IMR-90 (cell line): Measurements from ENCODE around the gene DALRD3. TPM values are rescaled to one million over a fixed set of nuclear protein-coding genes. Genes with fewer than 3 reads are reported as not detected.

Experiments used
- ATAC-seq: fragments of 200-7000 bp; cut with Tn5 transposase; 2 replicates; pipeline ENCODE4 v1.9.1; 2020; ENCODE audit warnings: low read depth, mild to moderate bottlenecking, moderate library complexity
- BruUV-seq: library from RNA; stranded (reverse); fragments of 400-500 nt; replicated peaks from 2 replicates; lab custom pipeline; 2021; lab: Mats Ljungman, UMichigan
- CTCF ChIA-PET: fragments of 300-600 bp; formaldehyde crosslinking; extraction: SDS; loops from one replicate; lab custom pipeline; 2021; ENCODE audit warnings: antibody characterized with exemption; lab: Yijun Ruan, JAX
- POLR2A ChIA-PET: fragments of 300-600 bp; sonication (Branson Sonifier 250); formaldehyde crosslinking; loops from one replicate; lab custom pipeline; 2022; ENCODE audit warnings: antibody characterized with exemption; ENCODE audit not compliant: unreplicated experiment; lab: Charles Lee
- DNase-seq: peaks from one replicate; pipeline ENCODE4 v3.0.0; 2013
- H2AFZ ChIP-seq: replicated peaks from 2 replicates; pipeline ENCODE3; 2013; ENCODE audit warnings: low read length, mild to moderate bottlenecking; ENCODE audit not compliant: poor library complexity
- H2AK5ac ChIP-seq: 2 replicates; pipeline ENCODE4 v1.6.1; 2013; ENCODE audit warnings: low read depth, low read length, inconsistent platforms
- H2AK9ac ChIP-seq: replicated peaks from 2 replicates; pipeline ENCODE3; 2013; ENCODE audit warnings: mild to moderate bottlenecking, low read depth, low read length, moderate library complexity; ENCODE audit not compliant: poor library complexity
- H2BK120ac ChIP-seq: 2 replicates; pipeline ENCODE4 v1.6.1; 2013; ENCODE audit warnings: low read depth, low read length, inconsistent platforms
- H2BK15ac ChIP-seq: 3 replicates; pipeline ENCODE4 v1.6.1; 2013; ENCODE audit warnings: low read depth, low read length, inconsistent platforms
- H2BK20ac ChIP-seq: 2 replicates; pipeline ENCODE4 v1.6.1; 2013; ENCODE audit warnings: low read depth, mild to moderate bottlenecking, inconsistent platforms, low read length, moderate library complexity
- H2BK5ac ChIP-seq: 2 replicates; pipeline ENCODE4 v1.6.1; 2013; ENCODE audit warnings: mild to moderate bottlenecking, low read depth, low read length, inconsistent platforms; ENCODE audit not compliant: poor library complexity, severe bottlenecking
- H3K14ac ChIP-seq: replicated peaks from 2 replicates; pipeline ENCODE4 v1.6.1; 2013; ENCODE audit warnings: low read depth, low read length, inconsistent platforms
- H3K18ac ChIP-seq: 2 replicates; pipeline ENCODE4 v1.6.1; 2013; ENCODE audit warnings: low read depth, low read length, control low read depth
- H3K23ac ChIP-seq: 2 replicates; pipeline ENCODE4 v1.6.1; 2013; ENCODE audit warnings: low read depth, low read length, inconsistent platforms
- H3K27ac ChIP-seq: 2 replicates; pipeline ENCODE4 v1.5.1; 2013; ENCODE audit warnings: mild to moderate bottlenecking, control low read depth, low read length; ENCODE audit not compliant: insufficient read depth
- H3K27me3 ChIP-seq: 2 replicates; pipeline ENCODE4 v1.6.1; 2013; ENCODE audit warnings: low read length; ENCODE audit not compliant: control insufficient read depth, insufficient read depth
- H3K36me3 ChIP-seq: 2 replicates; pipeline ENCODE4 v1.6.1; 2013; ENCODE audit warnings: low read length, mixed read lengths; ENCODE audit not compliant: control insufficient read depth, insufficient read depth
- H3K4ac ChIP-seq: 2 replicates; pipeline ENCODE4 v1.6.1; 2013; ENCODE audit warnings: low read depth, low read length, inconsistent platforms
- H3K4me1 ChIP-seq: 2 replicates; pipeline ENCODE4 v1.6.1; 2013; ENCODE audit warnings: low read length, mixed read lengths; ENCODE audit not compliant: control insufficient read depth, insufficient read depth
- H3K4me2 ChIP-seq: 2 replicates; pipeline ENCODE4 v1.6.1; 2013; ENCODE audit warnings: low read depth, mild to moderate bottlenecking, control low read depth, low read length, moderate library complexity
- H3K4me3 ChIP-seq: 2 replicates; pipeline ENCODE4 v1.5.1; 2013; ENCODE audit warnings: low read depth, mild to moderate bottlenecking, control low read depth, low read length, moderate library complexity; ENCODE audit not compliant: insufficient read depth
- H3K56ac ChIP-seq: 2 replicates; pipeline ENCODE4 v1.6.1; 2013; ENCODE audit warnings: low read length, inconsistent platforms; ENCODE audit not compliant: insufficient read depth; ENCODE audit errors: extremely low read depth
- H3K79me1 ChIP-seq, 2 experiments: 2 replicates each; pipeline ENCODE4 v1.6.1; 2013; ENCODE audit warnings: low read length in 2 of 2, inconsistent platforms in 1 of 2, low read depth in 1 of 2
- H3K9ac ChIP-seq: 2 replicates; pipeline ENCODE4 v1.6.1; 2013; ENCODE audit warnings: low read depth, low read length, control low read depth
- H3K9me1 ChIP-seq: 2 replicates; pipeline ENCODE4 v1.6.1; 2013; ENCODE audit warnings: low read length, inconsistent platforms; ENCODE audit not compliant: insufficient read depth
- H3K9me3 ChIP-seq: 2 replicates; pipeline ENCODE4 v1.6.1; 2013; ENCODE audit warnings: low read length; ENCODE audit not compliant: control insufficient read depth, insufficient read depth
- H4K20me1 ChIP-seq: 2 replicates; pipeline ENCODE4 v1.6.1; 2013; ENCODE audit warnings: low read length, inconsistent platforms; ENCODE audit not compliant: insufficient read depth
- H4K5ac ChIP-seq: 2 replicates; pipeline ENCODE4 v1.6.1; 2013; ENCODE audit warnings: mild to moderate bottlenecking, low read depth, low read length, control low read depth
- H4K8ac ChIP-seq, 2 experiments: 2 replicates each; pipeline ENCODE4 v1.6.1; 2013; ENCODE audit warnings: low read depth in 2 of 2, low read length in 2 of 2, control low read depth in 1 of 2, inconsistent platforms in 1 of 2
- H4K91ac ChIP-seq: 2 replicates; pipeline ENCODE4 v1.6.1; 2013; ENCODE audit warnings: low read depth, low read length, inconsistent platforms; ENCODE audit not compliant: insufficient read depth
- CEBPB ChIP-seq: IDR thresholded peaks from 2 replicates; pipeline ENCODE4 v1.6.1; 2012; ENCODE audit warnings: low read depth, low read length, improper control_type of control experiment
- FOS ChIP-seq: fragments of 150-350 bp; IDR thresholded peaks from 2 replicates; pipeline ENCODE4 v1.6.1; 2016; ENCODE audit warnings: low read depth, low read length
- MAFK ChIP-seq: IDR thresholded peaks from 2 replicates; pipeline ENCODE4 v1.6.1; 2012; ENCODE audit warnings: low read depth, low read length, improper control_type of control experiment
- MAZ ChIP-seq: IDR thresholded peaks from 2 replicates; pipeline ENCODE4 v1.6.1; 2012; ENCODE audit warnings: low read depth, mild to moderate bottlenecking, low read length, improper control_type of control experiment, moderate library complexity, borderline replicate concordance
- POLR2A ChIP-seq: IDR thresholded peaks from 2 replicates; pipeline ENCODE4 v1.6.1; 2012; ENCODE audit warnings: mild to moderate bottlenecking, low read depth, low read length
- RAD21 ChIP-seq: IDR thresholded peaks from 2 replicates; pipeline ENCODE4 v1.6.1; 2012; ENCODE audit warnings: low read length, improper control_type of control experiment
- RCOR1 ChIP-seq: IDR thresholded peaks from 2 replicates; pipeline ENCODE4 v1.6.1; 2012; ENCODE audit warnings: mild to moderate bottlenecking, low read length, improper control_type of control experiment; ENCODE audit not compliant: insufficient replicate concordance
- RFX5 ChIP-seq: IDR thresholded peaks from 2 replicates; pipeline ENCODE4 v1.8.0; 2012; ENCODE audit warnings: low read depth, mild to moderate bottlenecking, low read length, moderate library complexity
- SMC3 ChIP-seq: fragments of 150-350 bp; IDR thresholded peaks from 2 replicates; pipeline ENCODE4 v1.6.1; 2016; ENCODE audit warnings: low read depth, mild to moderate bottlenecking, antibody characterized with exemption, low read length, moderate library complexity
- WGBS, 2 experiments: methylation state at CpG; one replicate each; pipeline versions ENCODE4 v1.1.5 to v1.1.7; 2013; ENCODE audit warnings: missing lambda C conversion rate in 2 of 2; ENCODE audit not compliant: insufficient read length in 1 of 2; ENCODE audit errors: extremely low coverage in 2 of 2; 5-methylcytosine and 5-hydroxymethylcytosine counted together
- dilution Hi-C: fragments of 300-500 bp; cut with HindIII; formaldehyde crosslinking; loops from one replicate; pipeline ENCODE4 v1.14.3; 2018; ENCODE audit warnings: low sequenced_read_pairs; ENCODE audit not compliant: unreplicated experiment
- in situ Hi-C: fragments of 300-500 bp; cut with MboI; formaldehyde crosslinking; loops from 3 replicates; pipeline ENCODE4 v1.14.3; 2019; ENCODE audit warnings: low sequenced_read_pairs, inconsistent platforms, mixed read lengths
- intact Hi-C: fragments of 100-400 bp; cut with micrococcal nuclease; formaldehyde crosslinking; loops from 2 replicates; pipeline ENCODE4 v1.10.0; 2022
- polyA plus RNA-seq, 3 experiments: library from polyadenylated mRNA; depleted of rRNA; stranded (reverse); fragments of >200 nt; gene quantifications; 2 replicates each; pipeline ENCODE4 v1.2.3, GENCODE V29; 2012; ENCODE audit warnings: low replicate concordance in 1 of 3
- total RNA-seq: library from RNA; depleted of rRNA; stranded (reverse); fragments of >200 nt; gene quantifications from 2 replicates; pipeline ENCODE4 v1.2.3, GENCODE V29; 2012
- TF ChIP-seq, protein P1 (sequence below): fragments of 150-350 bp; IDR thresholded peaks from 2 replicates; pipeline ENCODE4 v1.6.1; 2017; ENCODE audit warnings: mild to moderate bottlenecking, antibody characterized with exemption, low read length, low read depth

DALRD3 gene
- total and polyA plus RNA-seq, 2 of the 4 experiments (the other 2 are of a cell fraction), result 27.8 to 42.2 TPM

DNA sequence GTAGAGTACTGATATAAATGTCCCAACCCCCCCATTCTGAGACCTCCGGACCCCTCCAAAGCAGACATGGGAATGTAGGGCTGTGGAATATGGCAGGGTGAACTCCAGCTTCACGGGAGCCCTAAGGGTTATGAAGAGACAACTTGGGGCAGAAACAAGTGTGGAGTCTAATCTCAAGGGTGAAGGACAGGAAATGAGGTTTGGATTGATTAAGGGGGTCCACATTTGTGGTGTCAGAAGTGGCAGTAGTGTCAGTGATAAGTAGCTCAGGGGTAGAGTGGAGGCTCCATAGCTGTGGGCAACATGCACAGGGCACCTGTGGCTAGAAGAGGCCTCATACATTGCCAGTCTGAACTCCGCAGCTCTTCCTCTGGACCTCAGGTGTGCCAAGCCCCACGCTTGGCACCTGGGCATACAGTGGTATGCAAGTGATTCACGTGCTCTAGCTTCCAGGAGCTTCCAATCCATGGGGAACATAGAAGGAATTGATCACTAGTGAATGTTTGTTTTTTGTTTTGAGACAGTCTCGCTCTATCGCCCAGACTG, 32.5 kb downstream of the DALRD3 start:
- H2AFZ ChIP-seq, result no peak overlapping the region

More for the DNA sequence above, 32.5 kb downstream of the DALRD3 start:
- H3K27me3 ChIP-seq, result no peaks in the 10 kb centered on the region
- H3K27ac ChIP-seq, result no peak overlapping the region
- no peak overlapping the region for H4K8ac ChIP-seq
- no peak for ATAC-seq
- no peak for TF ChIP-seq FOS
- no peak for TF ChIP-seq MAFK
- no peak for TF ChIP-seq RCOR1
- TF ChIP-seq CEBPB, result no peak
- TF ChIP-seq RFX5, result no peak
- TF ChIP-seq MAZ, result no peak
- no peak for TF ChIP-seq POLR2A
- TF ChIP-seq RAD21, result no peak
- TF ChIP-seq, protein P1, sequence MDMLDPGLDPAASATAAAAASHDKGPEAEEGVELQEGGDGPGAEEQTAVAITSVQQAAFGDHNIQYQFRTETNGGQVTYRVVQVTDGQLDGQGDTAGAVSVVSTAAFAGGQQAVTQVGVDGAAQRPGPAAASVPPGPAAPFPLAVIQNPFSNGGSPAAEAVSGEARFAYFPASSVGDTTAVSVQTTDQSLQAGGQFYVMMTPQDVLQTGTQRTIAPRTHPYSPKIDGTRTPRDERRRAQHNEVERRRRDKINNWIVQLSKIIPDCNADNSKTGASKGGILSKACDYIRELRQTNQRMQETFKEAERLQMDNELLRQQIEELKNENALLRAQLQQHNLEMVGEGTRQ, result no peak
- no peak for TF ChIP-seq SMC3
- H3K9me3 ChIP-seq, result no peaks in the 10 kb centered on the region
- BruUV-seq, result no TSS peak
- H2BK120ac ChIP-seq, result no peak overlapping the region
- no peak overlapping the region for H2BK15ac ChIP-seq
- H3K18ac ChIP-seq, result no peak overlapping the region
- H3K56ac ChIP-seq, result no peak overlapping the region
- no peak overlapping the region for H2BK5ac ChIP-seq
- no peak overlapping the region for H2AK9ac ChIP-seq
- H3K79me1 ChIP-seq, result peaks cover 26 to 28% of the 10 kb centered on the region in 2 experiments
- H3K4me2 ChIP-seq, result no peak overlapping the region
- H4K20me1 ChIP-seq, result no peaks in the 10 kb centered on the region
- H4K5ac ChIP-seq, result no peak overlapping the region
- H4K91ac ChIP-seq, result no peak overlapping the region
- no peak overlapping the region for H2AK5ac ChIP-seq
- no peak overlapping the region for H3K4me3 ChIP-seq
- no peak overlapping the region for H3K23ac ChIP-seq
- no peak for DNase-seq
- H3K14ac ChIP-seq, result no peak overlapping the region
- peaks cover 5% of the 10 kb centered on the region for H3K4me1 ChIP-seq
- WGBS, 2 experiments, result 63% methylated on average over 2 of the region's 7 CpGs; no CpG with 5 or more reads in 1 of the 2 experiments
- peaks cover 35% of the 10 kb centered on the region for H3K36me3 ChIP-seq
- intact Hi-C loops, result no loop called here
- H3K4ac ChIP-seq, result no peak overlapping the region
- no peak overlapping the region for H2BK20ac ChIP-seq
- H3K9me1 ChIP-seq, result no peaks in the 10 kb centered on the region
- dilution Hi-C loops, result no loop called here
- ChIA-PET POLR2A (no interaction called here), CTCF (no interaction called here)
- H3K9ac ChIP-seq, result no peak overlapping the region
- in situ Hi-C loops, result no loop called here
